Osteoblast (primary cell): ENCODE data around the gene PTPRN2. TPM values are rescaled to one million over a fixed set of nuclear protein-coding genes. Genes with fewer than 3 reads are reported as not detected.

Experiments used
- DNase-seq: peaks from one replicate; pipeline ENCODE4 v3.0.0; 2011; ENCODE audit warnings: low spot score, mixed read lengths; ENCODE audit not compliant: insufficient read length; ENCODE audit errors: missing footprints
- H2AFZ ChIP-seq: 2 replicates; pipeline ENCODE4 v1.6.0; 2011; ENCODE audit warnings: mild to moderate bottlenecking, low read length
- H3K27ac ChIP-seq: 2 replicates; pipeline ENCODE4 v1.5.1; 2011; ENCODE audit warnings: mild to moderate bottlenecking, low read depth, low read length, moderate library complexity
- H3K27me3 ChIP-seq: 2 replicates; pipeline ENCODE4 v1.6.0; 2012; ENCODE audit warnings: mild to moderate bottlenecking, control low read depth, inconsistent platforms, low read length, moderate library complexity; ENCODE audit not compliant: insufficient read depth
- H3K36me3 ChIP-seq: 2 replicates; pipeline ENCODE4 v1.5.1; 2011; ENCODE audit warnings: mild to moderate bottlenecking, low read length, control low read depth, moderate library complexity; ENCODE audit not compliant: insufficient read depth
- H3K4me1 ChIP-seq: 2 replicates; pipeline ENCODE4 v1.5.1; 2011; ENCODE audit warnings: mild to moderate bottlenecking, low read length, control low read depth, moderate library complexity; ENCODE audit not compliant: insufficient read depth
- H3K4me2 ChIP-seq: 2 replicates; pipeline ENCODE4 v1.6.0; 2011; ENCODE audit warnings: mild to moderate bottlenecking, low read length; ENCODE audit not compliant: insufficient read depth
- H3K4me3 ChIP-seq: fragments of 200-600 bp; sonication (generic); 3 replicates; pipeline ENCODE4 v1.5.1; 2012; ENCODE audit warnings: mild to moderate bottlenecking, low read length, inconsistent platforms; ENCODE audit not compliant: insufficient read depth
- H3K79me2 ChIP-seq: 2 replicates; pipeline ENCODE4 v1.6.0; 2012; ENCODE audit warnings: mild to moderate bottlenecking, low read length, control low read depth, inconsistent platforms; ENCODE audit not compliant: insufficient read depth
- H3K9me3 ChIP-seq: 2 replicates; pipeline ENCODE4 v1.5.1; 2011; ENCODE audit warnings: low read depth, low read length, control low read depth
- H4K20me1 ChIP-seq: 2 replicates; pipeline ENCODE4 v1.6.0; 2012; ENCODE audit warnings: mild to moderate bottlenecking, low read length, control low read depth; ENCODE audit not compliant: insufficient read depth
- total RNA-seq: library from RNA; depleted of rRNA; stranded (reverse); fragments of >200 nt; gene quantifications from 2 replicates; pipeline ENCODE4 v1.2.3, GENCODE V29; 2012
- TF ChIP-seq, protein P1 (sequence below): IDR thresholded peaks from 2 replicates; pipeline ENCODE4 v1.5.1; 2011; ENCODE audit warnings: mild to moderate bottlenecking, low read depth, low read length, moderate library complexity; ENCODE audit errors: extremely low read depth

Gene PTPRN2
- total RNA-seq, 1 donor = 0.36 TPM

DNA sequence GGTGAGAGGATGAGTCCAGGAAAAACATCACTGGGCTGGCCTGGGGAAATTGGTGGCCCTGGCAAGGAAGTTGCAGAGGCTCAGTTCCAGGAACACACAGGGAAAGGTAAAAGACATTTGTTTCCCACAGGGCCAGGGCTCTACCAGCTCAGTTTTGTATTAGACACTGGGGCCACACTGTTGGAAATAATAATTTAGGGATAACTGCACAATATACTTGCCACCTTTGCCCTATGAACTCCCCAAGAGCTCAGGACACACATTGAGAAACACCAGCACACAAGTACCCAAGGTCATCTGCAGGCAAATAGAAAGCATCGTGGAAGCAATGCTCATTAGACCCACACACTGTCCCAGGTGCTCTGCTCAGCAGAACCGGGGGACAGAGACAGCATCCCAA is 617.6 kb downstream of the PTPRN2 start:
- no peak overlapping the region for H3K4me2 ChIP-seq
- no peaks in the 10 kb centered on the region for H4K20me1 ChIP-seq
- no peaks in the 10 kb centered on the region for H3K4me1 ChIP-seq
- no peak overlapping the region for H3K27ac ChIP-seq
- H3K4me3 ChIP-seq = no peak overlapping the region
- H3K36me3 ChIP-seq = no peaks in the 10 kb centered on the region
- TF ChIP-seq, protein P1, sequence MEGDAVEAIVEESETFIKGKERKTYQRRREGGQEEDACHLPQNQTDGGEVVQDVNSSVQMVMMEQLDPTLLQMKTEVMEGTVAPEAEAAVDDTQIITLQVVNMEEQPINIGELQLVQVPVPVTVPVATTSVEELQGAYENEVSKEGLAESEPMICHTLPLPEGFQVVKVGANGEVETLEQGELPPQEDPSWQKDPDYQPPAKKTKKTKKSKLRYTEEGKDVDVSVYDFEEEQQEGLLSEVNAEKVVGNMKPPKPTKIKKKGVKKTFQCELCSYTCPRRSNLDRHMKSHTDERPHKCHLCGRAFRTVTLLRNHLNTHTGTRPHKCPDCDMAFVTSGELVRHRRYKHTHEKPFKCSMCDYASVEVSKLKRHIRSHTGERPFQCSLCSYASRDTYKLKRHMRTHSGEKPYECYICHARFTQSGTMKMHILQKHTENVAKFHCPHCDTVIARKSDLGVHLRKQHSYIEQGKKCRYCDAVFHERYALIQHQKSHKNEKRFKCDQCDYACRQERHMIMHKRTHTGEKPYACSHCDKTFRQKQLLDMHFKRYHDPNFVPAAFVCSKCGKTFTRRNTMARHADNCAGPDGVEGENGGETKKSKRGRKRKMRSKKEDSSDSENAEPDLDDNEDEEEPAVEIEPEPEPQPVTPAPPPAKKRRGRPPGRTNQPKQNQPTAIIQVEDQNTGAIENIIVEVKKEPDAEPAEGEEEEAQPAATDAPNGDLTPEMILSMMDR = no peak
- peak; percentile 53 for DNase-seq
- H3K27me3 ChIP-seq = no peaks in the 10 kb centered on the region
- H3K9me3 ChIP-seq = peaks cover 3% of the 10 kb centered on the region
- no peak overlapping the region for H2AFZ ChIP-seq
- H3K79me2 ChIP-seq = no peaks in the 10 kb centered on the region

DNA sequence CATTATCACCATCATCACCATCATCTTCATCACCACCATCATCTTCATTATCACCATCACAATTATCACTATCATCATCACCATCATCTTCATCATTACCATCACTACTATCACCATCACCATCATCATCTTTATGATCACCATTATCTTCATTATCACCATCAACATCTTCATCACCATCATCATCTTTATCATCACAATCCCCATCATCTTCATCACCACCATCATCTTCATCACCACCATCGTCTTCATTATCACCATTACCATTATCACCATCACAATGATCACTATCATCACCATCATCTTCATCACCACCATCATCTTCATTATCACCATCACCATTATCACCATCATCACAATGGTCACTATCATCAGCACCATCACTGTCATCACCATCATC is 621.1 kb downstream of the PTPRN2 start:
- H3K79me2 ChIP-seq = no peaks in the 10 kb centered on the region
- no peak overlapping the region for H3K27ac ChIP-seq
- no peaks in the 10 kb centered on the region for H3K27me3 ChIP-seq
- no peaks in the 10 kb centered on the region for H4K20me1 ChIP-seq
- TF ChIP-seq, protein P1 = no peak
- no peak overlapping the region for H3K4me2 ChIP-seq
- H2AFZ ChIP-seq = no peak overlapping the region
- no peaks in the 10 kb centered on the region for H3K36me3 ChIP-seq
- no peaks in the 10 kb centered on the region for H3K9me3 ChIP-seq
- no peak overlapping the region for H3K4me3 ChIP-seq
- DNase-seq = no peak
- no peaks in the 10 kb centered on the region for H3K4me1 ChIP-seq

DNA sequence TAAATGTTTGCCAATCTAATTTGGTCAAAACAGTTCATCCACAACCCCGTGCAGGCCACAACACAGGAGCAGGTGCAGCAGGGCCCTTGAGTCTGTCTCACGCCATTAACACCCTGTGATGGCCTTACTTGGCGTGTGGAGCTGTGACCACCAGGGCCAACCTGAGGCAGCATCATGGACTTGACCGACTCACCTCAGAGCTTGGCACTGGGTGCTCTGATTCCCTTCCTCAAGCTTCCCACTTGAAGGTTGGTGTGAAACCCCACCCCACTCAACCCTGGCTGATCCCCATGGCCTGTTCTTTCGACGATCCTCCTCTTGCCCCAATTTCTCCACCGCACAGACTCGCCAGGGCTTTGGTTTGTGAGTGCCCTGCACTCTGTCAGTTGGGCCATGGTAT is 623.1 kb downstream of the PTPRN2 start:
- no peaks in the 10 kb centered on the region for H4K20me1 ChIP-seq
- no peak overlapping the region for H3K4me2 ChIP-seq
- H3K4me3 ChIP-seq = no peak overlapping the region
- TF ChIP-seq, protein P1 = no peak
- H3K79me2 ChIP-seq = no peaks in the 10 kb centered on the region
- H3K27ac ChIP-seq = no peak overlapping the region
- no peaks in the 10 kb centered on the region for H3K27me3 ChIP-seq
- DNase-seq = no peak
- H2AFZ ChIP-seq = no peak overlapping the region
- H3K4me1 ChIP-seq = no peaks in the 10 kb centered on the region
- H3K9me3 ChIP-seq = no peaks in the 10 kb centered on the region
- no peaks in the 10 kb centered on the region for H3K36me3 ChIP-seq

DNA sequence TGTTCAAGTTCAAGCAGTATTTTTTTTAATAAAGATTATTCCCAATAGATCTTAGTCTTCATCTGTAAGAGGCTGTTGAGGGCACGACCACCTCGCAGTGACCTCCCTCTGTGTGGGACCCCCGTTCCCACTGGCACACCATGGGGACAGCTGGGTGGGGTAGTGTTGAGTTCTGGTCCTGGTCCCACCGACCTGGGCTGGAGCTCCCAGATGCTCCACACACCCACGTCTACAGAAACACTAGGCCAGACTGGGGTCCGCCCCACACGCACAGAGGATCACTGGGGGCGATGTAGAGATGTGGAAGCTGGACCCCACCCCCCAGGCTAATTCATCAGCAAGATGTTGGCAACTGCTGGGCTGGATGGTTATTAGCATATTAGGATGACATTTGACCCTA is 623.6 kb downstream of the PTPRN2 start:
- Histone ChIP-seq H3K27me3 (no peaks in the 10 kb centered on the region), H3K4me1 (no peaks in the 10 kb centered on the region), H3K27ac (no peak overlapping the region), H2AFZ (no peak overlapping the region), H3K79me2 (no peaks in the 10 kb centered on the region), H3K4me2 (no peak overlapping the region), H3K36me3 (no peaks in the 10 kb centered on the region), H3K4me3 (no peak overlapping the region), H4K20me1 (no peaks in the 10 kb centered on the region), H3K9me3 (no peaks in the 10 kb centered on the region)
- TF ChIP-seq, protein P1 = no peak
- DNase-seq = no peak
